Mesendoderm (in vitro differentiated cells): ENCODE results near the gene SNX32.

Source experiments
- DNase-seq: peaks from one replicate; pipeline ENCODE4 v3.0.0; 2013
- H2AK5ac ChIP-seq: 2 replicates; pipeline ENCODE4 v1.6.1; 2013; ENCODE audit warnings: low read length, inconsistent platforms
- H2BK120ac ChIP-seq: 2 replicates; pipeline ENCODE4 v1.6.1; 2013; ENCODE audit warnings: low read depth, mild to moderate bottlenecking, low read length, moderate library complexity, mixed read lengths
- H2BK15ac ChIP-seq: replicated peaks from 2 replicates; pipeline ENCODE4 v1.6.1; 2013; ENCODE audit warnings: low read depth, mild to moderate bottlenecking, moderate library complexity
- H2BK5ac ChIP-seq: 2 replicates; pipeline ENCODE4 v1.6.1; 2013; ENCODE audit warnings: low read length, inconsistent platforms
- H3K18ac ChIP-seq: 2 replicates; pipeline ENCODE4 v1.6.1; 2013; ENCODE audit warnings: mild to moderate bottlenecking, low read length, mixed read lengths
- H3K23ac ChIP-seq: one replicate; pipeline ENCODE4 v1.6.1; 2013; ENCODE audit warnings: low read length
- H3K27ac ChIP-seq: 2 replicates; pipeline ENCODE4 v1.5.1; 2013; ENCODE audit warnings: low read depth, mild to moderate bottlenecking, inconsistent platforms, low read length, moderate library complexity
- H3K27me3 ChIP-seq: 2 replicates; pipeline ENCODE4 v1.6.1; 2013; ENCODE audit warnings: low read length, control low read depth, mild to moderate bottlenecking, inconsistent platforms; ENCODE audit not compliant: insufficient read depth, poor library complexity
- H3K36me3 ChIP-seq: 2 replicates; pipeline ENCODE4 v1.6.1; 2013; ENCODE audit warnings: low read length, inconsistent platforms; ENCODE audit not compliant: control insufficient read depth, insufficient read depth
- H3K4ac ChIP-seq: one replicate; pipeline ENCODE4 v1.6.1; 2013; ENCODE audit warnings: low read depth, mild to moderate bottlenecking, low read length, moderate library complexity
- H3K4me1 ChIP-seq: 2 replicates; pipeline ENCODE4 v1.6.1; 2013; ENCODE audit warnings: low read depth, low read length, inconsistent platforms; ENCODE audit not compliant: control insufficient read depth
- H3K4me2 ChIP-seq: 2 replicates; pipeline ENCODE4 v1.6.1; 2013; ENCODE audit warnings: low read length
- H3K4me3 ChIP-seq: 2 replicates; pipeline ENCODE4 v1.5.1; 2013; ENCODE audit warnings: mild to moderate bottlenecking, low read length
- H3K56ac ChIP-seq: one replicate; pipeline ENCODE4 v1.6.1; 2013; ENCODE audit warnings: low read length
- H3K79me1 ChIP-seq: 2 replicates; pipeline ENCODE4 v1.6.1; 2013; ENCODE audit warnings: low read length, inconsistent platforms
- H3K79me2 ChIP-seq: 2 replicates; pipeline ENCODE4 v1.6.1; 2013; ENCODE audit warnings: mild to moderate bottlenecking, low read length; ENCODE audit not compliant: control insufficient read depth, insufficient read depth
- H3K9ac ChIP-seq: 2 replicates; pipeline ENCODE4 v1.6.1; 2013; ENCODE audit warnings: low read length, inconsistent platforms
- H4K5ac ChIP-seq: one replicate; pipeline ENCODE4 v1.6.1; 2013; ENCODE audit warnings: low read length
- H4K8ac ChIP-seq: one replicate; pipeline ENCODE4 v1.6.1; 2013; ENCODE audit warnings: low read depth, mild to moderate bottlenecking, control low read depth, low read length, moderate library complexity
- WGBS: extraction: QIAGEN DNeasy Blood & Tissue Kit; methylation state at CpG from one replicate; pipeline ENCODE4 v1.1.7; 2013; ENCODE audit warnings: low lambda C conversion rate, missing lambda C conversion rate; ENCODE audit not compliant: insufficient coverage; ENCODE audit errors: extremely low coverage; 5-methylcytosine and 5-hydroxymethylcytosine counted together

SNX32 gene

DNA sequence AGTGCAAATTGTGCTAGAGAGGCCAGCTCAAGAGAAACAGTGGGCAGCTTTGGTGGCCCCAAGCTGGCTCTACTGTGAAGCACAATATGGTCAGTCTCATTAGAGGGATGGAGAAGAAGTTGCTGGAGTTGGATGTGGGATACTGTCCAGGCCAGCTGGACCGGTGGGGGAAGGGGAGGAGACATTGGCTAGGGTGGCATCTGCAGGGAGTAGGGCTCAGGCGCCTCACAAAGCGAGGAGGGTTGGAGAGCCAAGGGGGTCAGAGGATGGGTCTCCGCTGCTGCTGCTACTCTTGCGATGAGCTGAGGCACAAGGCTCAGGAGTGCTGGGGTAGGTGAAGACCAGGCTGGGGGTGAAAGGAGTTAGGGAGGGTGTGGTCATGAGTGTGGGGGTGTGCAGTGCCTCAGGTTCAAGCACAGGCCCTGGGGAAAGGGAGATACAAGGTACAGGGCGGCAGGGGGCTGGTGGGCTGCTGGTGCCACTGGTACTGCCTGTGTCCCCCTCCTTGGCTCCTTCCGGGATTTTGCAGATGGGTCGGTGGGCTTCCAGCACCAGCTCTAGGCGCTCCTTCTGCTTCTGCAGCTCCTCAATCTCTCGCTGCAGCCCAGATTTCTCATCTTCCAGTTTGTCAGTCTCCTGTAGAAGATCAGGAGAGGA, 59.0 kb downstream of the SNX32 start:
- Histone ChIP-seq H3K23ac (no peak overlapping the region), H3K9ac (no peak overlapping the region), H2AK5ac (no peak overlapping the region), H2BK120ac (no peak overlapping the region), H3K27ac (no peak overlapping the region), H3K56ac (peak overlapping the region; percentile 31), H3K27me3 (no peaks in the 10 kb centered on the region), H3K4me2 (no peak overlapping the region), H3K18ac (no peak overlapping the region), H3K36me3 (no peaks in the 10 kb centered on the region), H3K4ac (no peak overlapping the region), H4K5ac (no peak overlapping the region), H3K4me1 (peaks cover 2% of the 10 kb centered on the region), H4K8ac (no peak overlapping the region), H3K79me1 (peaks cover under 1% of the 10 kb centered on the region), H3K4me3 (no peak overlapping the region), H2BK15ac (no peak overlapping the region), H3K79me2 (no peaks in the 10 kb centered on the region), H2BK5ac (no peak overlapping the region)
- no peak for DNase-seq
- no CpG with 5 or more reads among the region's 10 CpGs for WGBS

DNA sequence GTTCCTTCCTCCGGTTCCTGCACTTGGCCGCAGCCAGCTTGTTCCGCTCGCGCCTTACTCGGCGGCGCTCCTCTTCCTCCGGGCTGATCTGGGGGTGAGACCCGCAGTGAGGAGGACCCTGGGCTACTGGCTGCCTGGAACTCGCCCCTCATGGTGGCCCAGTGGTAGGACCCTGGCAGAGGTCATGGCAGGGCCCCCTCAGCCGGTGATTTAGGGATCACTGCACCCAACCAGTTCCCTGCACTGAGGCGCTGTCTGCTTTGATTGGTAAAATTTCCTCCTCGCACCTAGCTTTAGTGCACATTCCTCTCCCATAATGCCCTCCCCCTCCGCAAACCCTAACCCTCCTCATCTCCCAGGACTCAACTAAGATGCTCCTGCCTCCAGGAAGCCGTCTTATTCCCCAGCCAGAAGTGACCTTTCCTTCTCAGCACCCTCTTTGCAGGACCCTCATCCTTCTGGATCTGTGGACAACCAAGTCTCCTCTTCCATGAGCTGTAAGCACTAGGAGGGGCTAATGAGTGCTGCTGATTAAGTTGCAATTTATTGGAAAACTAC, 60.4 kb downstream of the SNX32 start:
- Histone ChIP-seq H2BK5ac (no peak overlapping the region), H3K36me3 (no peaks in the 10 kb centered on the region), H3K18ac (no peak overlapping the region), H3K23ac (no peak overlapping the region), H3K27ac (no peak overlapping the region), H3K56ac (peak overlapping the region; percentile 18), H3K9ac (no peak overlapping the region), H2AK5ac (no peak overlapping the region), H3K4me3 (no peak overlapping the region), H2BK15ac (no peak overlapping the region), H3K79me1 (no peaks in the 10 kb centered on the region), H4K5ac (no peak overlapping the region), H3K27me3 (no peaks in the 10 kb centered on the region), H3K79me2 (no peaks in the 10 kb centered on the region), H3K4me2 (no peak overlapping the region), H4K8ac (no peak overlapping the region), H2BK120ac (no peak overlapping the region), H3K4me1 (peaks cover under 1% of the 10 kb centered on the region), H3K4ac (no peak overlapping the region)
- WGBS, result no CpG with 5 or more reads among the region's 16 CpGs
- DNase-seq, result no peak

DNA sequence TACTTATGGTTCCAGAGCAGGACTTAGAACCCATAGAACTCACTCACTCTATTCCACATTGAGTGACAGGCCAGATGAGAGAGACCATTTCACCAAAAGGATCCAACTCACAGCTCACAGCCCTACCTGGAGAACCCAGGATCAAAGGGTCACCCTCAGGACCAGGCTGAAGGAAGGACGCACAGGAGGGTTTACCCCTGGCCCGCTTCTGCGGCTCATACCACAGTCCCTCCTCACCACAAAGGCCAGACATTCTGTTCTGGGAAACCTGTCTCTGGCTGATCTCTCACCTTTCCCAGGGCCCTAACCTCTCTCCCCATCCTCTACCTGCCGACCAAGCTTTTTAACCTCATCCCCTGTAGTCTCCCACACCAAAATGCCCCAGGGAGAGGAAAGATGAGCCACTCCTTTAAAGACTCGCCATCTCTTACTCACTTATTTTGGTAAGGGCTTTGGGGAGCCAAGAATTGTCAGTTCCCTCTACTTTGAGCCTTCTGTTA, 61.8 kb downstream of the SNX32 start:
- Histone ChIP-seq H3K27me3 (peaks cover 7% of the 10 kb centered on the region), H3K27ac (no peak overlapping the region), H3K18ac (no peak overlapping the region), H3K79me2 (no peaks in the 10 kb centered on the region), H3K36me3 (no peaks in the 10 kb centered on the region), H3K79me1 (no peaks in the 10 kb centered on the region), H4K5ac (no peak overlapping the region), H3K4me1 (no peaks in the 10 kb centered on the region), H3K23ac (no peak overlapping the region), H2AK5ac (no peak overlapping the region), H3K4me2 (no peak overlapping the region), H2BK15ac (no peak overlapping the region), H2BK5ac (no peak overlapping the region), H3K56ac (no peak overlapping the region), H2BK120ac (no peak overlapping the region), H3K4me3 (no peak overlapping the region), H3K9ac (no peak overlapping the region), H4K8ac (no peak overlapping the region), H3K4ac (no peak overlapping the region)
- no CpG with 5 or more reads among the region's 5 CpGs for WGBS
- no peak for DNase-seq

DNA sequence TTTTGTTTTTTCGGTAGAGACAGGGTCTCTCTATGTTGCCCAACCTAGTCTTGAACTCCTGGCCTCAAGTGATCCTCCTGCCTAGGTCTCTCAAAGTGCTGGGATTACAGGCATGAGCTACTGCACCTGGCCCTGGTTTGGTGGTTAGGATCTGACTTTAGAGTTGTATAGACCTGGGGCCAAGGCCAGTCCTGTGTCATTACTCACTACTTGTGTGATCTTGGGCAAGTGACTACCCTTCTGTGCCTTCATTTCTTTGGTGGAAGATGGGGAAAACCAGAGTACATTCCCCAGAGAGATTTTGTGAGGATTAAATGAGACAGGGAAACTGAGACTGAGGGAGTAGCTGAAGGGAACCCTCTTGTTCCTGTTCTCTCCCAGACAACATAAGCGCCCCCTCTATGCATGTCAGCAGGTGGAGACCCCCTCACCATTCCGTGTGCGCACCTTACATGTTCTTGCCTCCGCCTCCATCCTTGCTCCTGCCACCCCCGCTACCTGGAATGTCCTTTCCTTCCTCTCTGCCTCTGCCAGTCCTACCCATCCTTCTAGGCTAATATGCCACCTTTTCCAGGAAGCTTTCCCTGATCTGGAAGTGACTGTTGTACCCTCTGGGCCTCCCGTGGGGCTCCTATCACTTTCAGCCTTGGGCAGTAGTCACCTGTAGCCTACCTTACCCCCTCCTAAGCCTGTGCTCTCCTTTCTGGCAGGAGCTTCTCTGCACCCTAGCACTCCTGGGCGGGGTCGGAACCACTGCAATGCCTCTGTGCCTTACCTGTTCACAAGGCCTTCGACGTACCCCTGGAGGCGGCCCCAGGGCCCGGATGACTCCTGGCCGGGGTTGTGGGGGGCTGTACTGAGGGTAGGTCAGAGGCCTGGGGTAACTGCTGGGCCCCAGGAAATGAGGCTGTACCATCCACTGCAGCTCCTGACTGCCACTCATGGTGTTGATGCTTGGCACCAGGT, 62.6 kb downstream of the SNX32 start:
- Histone ChIP-seq H3K79me1 (no peaks in the 10 kb centered on the region), H3K27ac (no peak overlapping the region), H3K36me3 (no peaks in the 10 kb centered on the region), H4K8ac (no peak overlapping the region), H3K23ac (no peak overlapping the region), H2BK5ac (no peak overlapping the region), H2BK120ac (no peak overlapping the region), H3K56ac (no peak overlapping the region), H3K4me3 (no peak overlapping the region), H2BK15ac (no peak overlapping the region), H4K5ac (no peak overlapping the region), H3K27me3 (peaks cover 7% of the 10 kb centered on the region), H3K18ac (no peak overlapping the region), H3K4me2 (no peak overlapping the region), H3K4me1 (no peaks in the 10 kb centered on the region), H3K79me2 (no peaks in the 10 kb centered on the region), H3K4ac (no peak overlapping the region), H3K9ac (no peak overlapping the region), H2AK5ac (no peak overlapping the region)
- no CpG with 5 or more reads among the region's 14 CpGs for WGBS
- DNase-seq, result no peak

DNA sequence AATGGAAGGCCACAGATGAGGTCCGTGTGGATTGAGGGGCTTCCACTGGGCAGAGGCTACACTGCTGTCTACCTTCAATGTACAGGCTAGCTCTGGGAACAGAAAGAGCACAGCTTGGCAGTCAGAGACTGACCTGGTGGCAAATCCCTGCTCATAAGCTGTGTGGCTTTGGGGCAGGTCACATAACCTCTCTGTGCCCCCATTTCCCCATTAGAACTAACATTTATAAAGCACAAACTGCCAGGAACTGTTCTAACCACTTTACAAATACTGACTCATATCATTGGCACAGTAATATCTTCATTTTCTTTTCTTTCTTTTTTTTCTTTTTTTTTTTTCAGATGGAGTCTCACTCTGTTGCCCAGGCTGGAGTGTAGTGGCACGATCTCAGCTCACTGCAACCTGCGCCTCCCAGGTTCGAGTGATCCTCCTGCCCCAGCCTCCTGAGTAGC, 63.3 kb downstream of the SNX32 start:
- no peak overlapping the region for H2BK15ac ChIP-seq
- no CpG with 5 or more reads among the region's 4 CpGs for WGBS

More for the DNA sequence above, 63.3 kb downstream of the SNX32 start:
- no peak overlapping the region for H2AK5ac ChIP-seq
- no peak overlapping the region for H3K4ac ChIP-seq
- H4K8ac ChIP-seq, result no peak overlapping the region
- H3K4me2 ChIP-seq, result no peak overlapping the region
- no peak overlapping the region for H2BK5ac ChIP-seq
- no peak overlapping the region for H3K56ac ChIP-seq
- no peaks in the 10 kb centered on the region for H3K36me3 ChIP-seq
- H2BK120ac ChIP-seq, result no peak overlapping the region
- no peak overlapping the region for H4K5ac ChIP-seq
- H3K4me1 ChIP-seq, result no peaks in the 10 kb centered on the region
- no peak overlapping the region for H3K27ac ChIP-seq
- no peak overlapping the region for H3K9ac ChIP-seq
- no peak overlapping the region for H3K18ac ChIP-seq
- H3K4me3 ChIP-seq, result no peak overlapping the region
- no peaks in the 10 kb centered on the region for H3K79me1 ChIP-seq
- DNase-seq, result no peak
- no peaks in the 10 kb centered on the region for H3K79me2 ChIP-seq
- peaks cover 7% of the 10 kb centered on the region for H3K27me3 ChIP-seq
- no peak overlapping the region for H3K23ac ChIP-seq
